HS-5 (cell line): ENCODE data around the gene FNDC10.

Experiments used
- DNase-seq: peaks from one replicate; pipeline ENCODE4 v3.0.0-alpha.2; 2012; ENCODE audit warnings: low read depth

FNDC10 gene

GRCh38 chr1:1627829-1628753 is 28.2 kb upstream of the FNDC10 start:
- no peak for DNase-seq

GRCh38 chr1:1627261-1627828 is 27.4 kb upstream of the FNDC10 start:
- DNase-seq = no peak

- DNase-seq = no peak
These were observed 26.5 kb upstream of the FNDC10 start for GRCh38 chr1:1626207-1627141.

- no peak for DNase-seq
These were observed 25.9 kb upstream of the FNDC10 start for GRCh38 chr1:1625824-1626206.

- no peak for DNase-seq
These were observed 25.5 kb upstream of the FNDC10 start for GRCh38 chr1:1625404-1625775.

- no peak for DNase-seq
These were observed 24.8 kb upstream of the FNDC10 start for GRCh38 chr1:1624443-1625403.

- DNase-seq = no peak
These were observed 23.9 kb upstream of the FNDC10 start for GRCh38 chr1:1623631-1624442.

- DNase-seq = no peak
These were observed 23.3 kb upstream of the FNDC10 start for GRCh38 chr1:1623181-1623630.

GRCh38 chr1:1622788-1623094 is 22.8 kb upstream of the FNDC10 start:
- no peak for DNase-seq

GRCh38 chr1:1622010-1622787 is 22.3 kb upstream of the FNDC10 start:
- no peak for DNase-seq

GRCh38 chr1:1621173-1622009 is 21.5 kb upstream of the FNDC10 start:
- no peak for DNase-seq

GRCh38 chr1:1620433-1621139 is 20.7 kb upstream of the FNDC10 start:
- DNase-seq = no peak

- no peak for DNase-seq
These were observed 20.0 kb upstream of the FNDC10 start for GRCh38 chr1:1619917-1620361.

GRCh38 chr1:1618396-1619068 is 18.6 kb upstream of the FNDC10 start:
- no peak for DNase-seq

- DNase-seq = no peak
These were observed 18.0 kb upstream of the FNDC10 start for GRCh38 chr1:1617925-1618324.

GRCh38 chr1:1617516-1617915 is 17.6 kb upstream of the FNDC10 start:
- DNase-seq = no peak

GRCh38 chr1:1616838-1617237 is 16.9 kb upstream of the FNDC10 start:
- DNase-seq = no peak
